Neural progenitor cell (in vitro differentiated cells): ENCODE data around the gene NUP62CL. TPM values are rescaled to one million over a fixed set of nuclear protein-coding genes. Genes with fewer than 3 reads are reported as not detected.

Source experiments
- DNase-seq: peaks from one replicate; pipeline ENCODE4 v3.0.0-alpha.2; 2016; ENCODE audit warnings: low spot score
- H2AFZ ChIP-seq: fragments of 200-600 bp; sonication (generic); replicated peaks from 2 replicates; pipeline ENCODE4 v1.6.1; 2016; ENCODE audit warnings: antibody characterized with exemption
- H3F3A ChIP-seq: fragments of 200-600 bp; sonication (generic); 2 replicates; pipeline ENCODE4 v1.6.1; 2016; ENCODE audit warnings: antibody characterized with exemption, low read depth
- H3K27ac ChIP-seq: fragments of 200-600 bp; sonication (generic); 2 replicates; pipeline ENCODE4 v1.5.1; 2016; ENCODE audit warnings: mild to moderate bottlenecking
- H3K27me3 ChIP-seq: fragments of 200-600 bp; sonication (generic); 2 replicates; pipeline ENCODE4 v1.6.1; 2016; ENCODE audit warnings: mild to moderate bottlenecking, moderate library complexity
- H3K36me3 ChIP-seq: fragments of 200-600 bp; sonication (generic); 2 replicates; pipeline ENCODE4 v1.5.1; 2016
- H3K4me1 ChIP-seq: fragments of 200-600 bp; sonication (generic); 2 replicates; pipeline ENCODE4 v1.6.1; 2016; ENCODE audit warnings: mixed run types
- H3K4me2 ChIP-seq: fragments of 200-600 bp; sonication (generic); 2 replicates; pipeline ENCODE4 v1.6.1; 2016
- H3K4me3 ChIP-seq: fragments of 200-600 bp; sonication (generic); 2 replicates; pipeline ENCODE4 v1.5.1; 2016
- H3K79me2 ChIP-seq: fragments of 200-600 bp; sonication (generic); 2 replicates; pipeline ENCODE4 v1.6.1; 2016; ENCODE audit warnings: low read depth
- H3K9ac ChIP-seq: fragments of 200-600 bp; sonication (generic); 2 replicates; pipeline ENCODE4 v1.6.1; 2016
- H3K9me3 ChIP-seq: fragments of 200-600 bp; sonication (generic); 2 replicates; pipeline ENCODE4 v1.5.1; 2016; ENCODE audit warnings: low read depth
- H4K20me1 ChIP-seq: fragments of 200-600 bp; sonication (generic); 2 replicates; pipeline ENCODE4 v1.6.1; 2016; ENCODE audit warnings: low read depth
- H3K27ac Mint-ChIP-seq: 3 replicates; pipeline ENCODE4 v1.8.0; 2021; ENCODE audit warnings: mixed read lengths
- H3K27me3 Mint-ChIP-seq: 2 replicates; pipeline ENCODE4 v1.8.0; 2022; ENCODE audit warnings: low read depth, mild to moderate bottlenecking, inconsistent platforms, moderate library complexity, mixed read lengths; ENCODE audit not compliant: insufficient read depth
- H3K36me3 Mint-ChIP-seq: 3 replicates; pipeline ENCODE4 v1.8.0; 2021; ENCODE audit warnings: mixed read lengths
- H3K4me1 Mint-ChIP-seq: 3 replicates; pipeline ENCODE4 v1.8.0; 2021; ENCODE audit warnings: mixed read lengths
- H3K4me3 Mint-ChIP-seq: 3 replicates; pipeline ENCODE4 v1.8.0; 2021; ENCODE audit warnings: mild to moderate bottlenecking, moderate library complexity, mixed read lengths
- H3K9me3 Mint-ChIP-seq: 3 replicates; pipeline ENCODE4 v1.8.0; 2020; ENCODE audit warnings: mixed read lengths
- EZH2 ChIP-seq: fragments of 200-600 bp; sonication (generic); IDR thresholded peaks from 2 replicates; pipeline ENCODE4 v1.6.1; 2017; ENCODE audit warnings: antibody characterized with exemption, mild to moderate bottlenecking, moderate library complexity
- EZH2phosphoT487 ChIP-seq: fragments of 200-600 bp; sonication (generic); IDR thresholded peaks from 2 replicates; pipeline ENCODE4 v1.6.1; 2017; ENCODE audit warnings: antibody characterized with exemption
- total RNA-seq: library from RNA; depleted of rRNA; stranded (reverse); fragments of >200 nt; gene quantifications from 2 replicates; pipeline ENCODE4 v1.2.3, GENCODE V29; 2015; ENCODE audit warnings: low replicate concordance
- TF ChIP-seq, protein P1 (sequence below): fragments of 200-600 bp; sonication (generic); IDR thresholded peaks from 2 replicates; pipeline ENCODE4 v1.5.1; 2017; ENCODE audit warnings: antibody characterized with exemption, mild to moderate bottlenecking

NUP62CL gene
- total RNA-seq, 1 donor from 2014 or later = 16.9 TPM

DNA sequence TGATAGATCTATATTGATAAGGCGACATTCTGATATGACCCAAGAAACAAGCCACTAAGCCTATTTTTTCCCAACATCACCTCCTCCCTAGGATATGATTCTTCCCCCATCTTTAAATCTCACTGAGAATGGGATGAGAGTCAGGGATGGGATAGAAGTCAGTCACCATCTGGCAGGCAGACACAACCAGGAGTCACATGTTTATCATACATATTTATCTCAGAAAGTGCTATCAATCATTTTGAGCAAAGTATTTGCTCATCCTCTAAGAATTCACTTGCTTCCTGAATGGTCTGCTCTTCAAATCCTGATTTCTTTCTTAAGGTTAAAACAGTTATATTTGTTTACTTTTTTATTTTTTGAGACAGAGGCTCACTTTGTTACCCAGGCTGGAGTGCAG lies 20.5 kb upstream of the NUP62CL start:
- H3K27ac Mint-ChIP-seq = no peak overlapping the region
- H3F3A ChIP-seq = no peaks in the 10 kb centered on the region
- H3K27me3 ChIP-seq = no peaks in the 10 kb centered on the region
- no peak overlapping the region for H3K4me2 ChIP-seq
- H3K9ac ChIP-seq = no peak overlapping the region
- H3K36me3 Mint-ChIP-seq = no peaks in the 10 kb centered on the region
- no peak overlapping the region for H2AFZ ChIP-seq
- no peak for DNase-seq
- TF ChIP-seq EZH2phosphoT487 (no peak), EZH2 (no peak)
- TF ChIP-seq, protein P1, sequence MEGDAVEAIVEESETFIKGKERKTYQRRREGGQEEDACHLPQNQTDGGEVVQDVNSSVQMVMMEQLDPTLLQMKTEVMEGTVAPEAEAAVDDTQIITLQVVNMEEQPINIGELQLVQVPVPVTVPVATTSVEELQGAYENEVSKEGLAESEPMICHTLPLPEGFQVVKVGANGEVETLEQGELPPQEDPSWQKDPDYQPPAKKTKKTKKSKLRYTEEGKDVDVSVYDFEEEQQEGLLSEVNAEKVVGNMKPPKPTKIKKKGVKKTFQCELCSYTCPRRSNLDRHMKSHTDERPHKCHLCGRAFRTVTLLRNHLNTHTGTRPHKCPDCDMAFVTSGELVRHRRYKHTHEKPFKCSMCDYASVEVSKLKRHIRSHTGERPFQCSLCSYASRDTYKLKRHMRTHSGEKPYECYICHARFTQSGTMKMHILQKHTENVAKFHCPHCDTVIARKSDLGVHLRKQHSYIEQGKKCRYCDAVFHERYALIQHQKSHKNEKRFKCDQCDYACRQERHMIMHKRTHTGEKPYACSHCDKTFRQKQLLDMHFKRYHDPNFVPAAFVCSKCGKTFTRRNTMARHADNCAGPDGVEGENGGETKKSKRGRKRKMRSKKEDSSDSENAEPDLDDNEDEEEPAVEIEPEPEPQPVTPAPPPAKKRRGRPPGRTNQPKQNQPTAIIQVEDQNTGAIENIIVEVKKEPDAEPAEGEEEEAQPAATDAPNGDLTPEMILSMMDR = no peak
- no peaks in the 10 kb centered on the region for H4K20me1 ChIP-seq
- H3K27ac ChIP-seq = no peak overlapping the region
- no peaks in the 10 kb centered on the region for H3K4me1 ChIP-seq
- H3K27me3 Mint-ChIP-seq = no peaks in the 10 kb centered on the region
- H3K36me3 ChIP-seq = no peaks in the 10 kb centered on the region
- H3K4me3 ChIP-seq = no peak overlapping the region
- no peak overlapping the region for H3K4me3 Mint-ChIP-seq
- H3K4me1 Mint-ChIP-seq = no peaks in the 10 kb centered on the region
- H3K9me3 Mint-ChIP-seq = no peaks in the 10 kb centered on the region
- H3K79me2 ChIP-seq = no peaks in the 10 kb centered on the region
- H3K9me3 ChIP-seq = no peaks in the 10 kb centered on the region

DNA sequence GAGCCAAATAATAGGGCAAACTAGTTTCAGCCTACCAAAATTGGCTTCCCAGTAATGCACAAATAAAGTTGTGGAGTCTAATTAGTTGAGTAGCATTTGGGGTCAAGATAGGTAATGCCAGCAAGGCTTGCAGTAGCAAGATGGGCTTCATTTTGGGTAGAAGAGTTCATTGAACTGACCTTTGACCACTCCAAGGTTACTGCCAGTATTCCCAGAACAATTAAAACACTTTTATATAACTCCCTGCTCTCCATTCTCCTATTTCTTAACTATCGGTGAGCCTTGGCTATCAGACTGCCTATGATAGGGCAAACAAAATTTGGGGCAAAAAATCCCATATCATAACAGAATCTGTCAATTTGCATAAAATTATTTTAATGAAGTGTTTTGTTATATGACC lies 7.2 kb upstream of the NUP62CL start:
- H3K79me2 ChIP-seq = no peaks in the 10 kb centered on the region
- TF ChIP-seq, protein P1 = no peak
- TF ChIP-seq EZH2phosphoT487 = no peak
- TF ChIP-seq EZH2 = no peak
- H4K20me1 ChIP-seq = no peaks in the 10 kb centered on the region
- no peak overlapping the region for H3K4me3 Mint-ChIP-seq
- H2AFZ ChIP-seq = no peak overlapping the region
- H3K4me1 ChIP-seq = no peaks in the 10 kb centered on the region
- no peak overlapping the region for H3K27ac ChIP-seq
- no peaks in the 10 kb centered on the region for H3K36me3 ChIP-seq
- H3K27me3 Mint-ChIP-seq = no peaks in the 10 kb centered on the region
- H3F3A ChIP-seq = no peaks in the 10 kb centered on the region
- no peak overlapping the region for H3K27ac Mint-ChIP-seq
- no peak overlapping the region for H3K4me2 ChIP-seq
- no peak overlapping the region for H3K9ac ChIP-seq
- no peak for DNase-seq
- no peaks in the 10 kb centered on the region for H3K27me3 ChIP-seq
- H3K36me3 Mint-ChIP-seq = no peaks in the 10 kb centered on the region
- H3K9me3 ChIP-seq = no peaks in the 10 kb centered on the region
- H3K4me3 ChIP-seq = no peak overlapping the region
- no peaks in the 10 kb centered on the region for H3K9me3 Mint-ChIP-seq
- no peaks in the 10 kb centered on the region for H3K4me1 Mint-ChIP-seq

DNA sequence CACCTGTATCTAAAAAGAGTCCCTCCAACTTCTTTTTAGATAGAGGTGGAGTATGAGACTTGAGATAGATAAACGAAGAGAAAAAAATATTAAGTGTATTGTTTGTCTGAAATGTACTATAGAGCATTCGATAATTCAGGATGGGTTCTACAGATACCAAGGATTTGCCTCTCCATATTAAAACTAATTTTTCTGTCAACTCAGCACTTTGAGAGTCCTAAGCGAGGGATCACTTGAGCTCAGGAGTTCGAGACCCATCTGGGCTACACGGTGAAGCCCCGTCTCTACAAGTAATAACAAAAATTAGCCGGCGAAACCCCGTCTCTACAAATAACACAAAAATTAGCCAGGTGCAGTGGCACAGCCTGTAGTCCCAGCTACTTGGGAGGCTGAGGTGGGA lies 1.7 kb upstream of the NUP62CL start:
- Histone ChIP-seq H3K4me1 (no peaks in the 10 kb centered on the region), H3K9me3 (no peaks in the 10 kb centered on the region), H3K4me3 (no peak overlapping the region), H3K27ac (no peak overlapping the region), H3K4me2 (no peak overlapping the region), H3K27me3 (peaks cover 7% of the 10 kb centered on the region), H4K20me1 (no peaks in the 10 kb centered on the region), H3F3A (peaks cover 4% of the 10 kb centered on the region), H2AFZ (no peak overlapping the region), H3K36me3 (no peaks in the 10 kb centered on the region), H3K79me2 (no peaks in the 10 kb centered on the region), H3K9ac (no peak overlapping the region)
- Mint-ChIP-seq H3K4me3 (no peak overlapping the region), H3K36me3 (no peaks in the 10 kb centered on the region), H3K27me3 (peaks cover 3% of the 10 kb centered on the region), H3K9me3 (no peaks in the 10 kb centered on the region), H3K4me1 (peaks cover 6% of the 10 kb centered on the region), H3K27ac (no peak overlapping the region)
- TF ChIP-seq, protein P1 = no peak
- TF ChIP-seq EZH2phosphoT487 = no peak
- no peak for TF ChIP-seq EZH2
- no peak for DNase-seq
